B cell (primary cell): ENCODE results near the gene CACNG1. TPM values are rescaled to one million over a fixed set of nuclear protein-coding genes. Genes with fewer than 3 reads are reported as not detected.

Experiments used
- ATAC-seq: fragments of 200-7000 bp; cut with Tn5 transposase; one replicate; pipeline ENCODE4 v1.10.0; 2021; ENCODE audit warnings: low read depth, mild to moderate bottlenecking, moderate number of reproducible peaks, moderate library complexity
- CTCF ChIA-PET: fragments of 350-600 bp; sonication (Branson Sonifier 250); formaldehyde crosslinking; loops from one replicate; lab custom pipeline; 2021; ENCODE audit warnings: antibody characterized with exemption, inconsistent platforms; lab: Charles Lee
- POLR2A ChIA-PET: fragments of 350-600 bp; sonication (Branson Sonifier 250); formaldehyde crosslinking; loops from one replicate; lab custom pipeline; 2021; ENCODE audit warnings: antibody characterized with exemption; lab: Charles Lee
- DNase-seq: peaks from one replicate; pipeline ENCODE4 v3.0.0; 2013
- H2AFZ ChIP-seq: 2 replicates; pipeline ENCODE4 v1.6.1; 2012; ENCODE audit warnings: mild to moderate bottlenecking, low read depth, low read length; ENCODE audit not compliant: insufficient read depth, poor library complexity, severe bottlenecking
- H3K27ac ChIP-seq, 2 donors: 1 replicate in 1 of 2; 2 replicates in 1 of 2; pipeline ENCODE4 v1.5.1; 2012 to 2013; ENCODE audit warnings: low read length in 2 of 2, mild to moderate bottlenecking in 2 of 2, moderate library complexity in 1 of 2
- H3K27me3 ChIP-seq, 4 experiments: fragments of 200-600 bp in 1 of 4; sonication (generic) in 1 of 4; replicated peaks in 1 of 4; 1 replicate in 2 of 4; 2 replicates in 2 of 4; pipeline versions ENCODE4 v1.6.1 to v1.7.0; 2013 to 2016; ENCODE audit warnings: low read length in 3 of 4, mild to moderate bottlenecking in 2 of 4, mixed read lengths in 1 of 4, moderate library complexity in 1 of 4; ENCODE audit not compliant: insufficient read depth in 4 of 4, control insufficient read depth in 3 of 4; ENCODE audit errors: control extremely low read depth in 1 of 4
- H3K36me3 ChIP-seq, 2 experiments: replicated peaks in 1 of 2; 1 replicate in 1 of 2; 2 replicates in 1 of 2; pipeline versions ENCODE4 v1.6.1 to v1.7.1; 2013; ENCODE audit warnings: low read length in 1 of 2; ENCODE audit not compliant: insufficient read depth in 2 of 2, control insufficient read depth in 1 of 2; ENCODE audit errors: control extremely low read depth in 1 of 2, extremely low read depth in 1 of 2
- H3K4me1 ChIP-seq, 2 donors: fragments of 200-600 bp in 1 of 2; sonication (generic) in 1 of 2; 1 replicate in 1 of 2; 2 replicates in 1 of 2; pipeline versions ENCODE4 v1.5.1 to v1.6.1; 2013 to 2017; ENCODE audit warnings: low read length in 2 of 2; ENCODE audit not compliant: control insufficient read depth in 2 of 2, insufficient read depth in 2 of 2
- H3K4me2 ChIP-seq: replicated peaks from 2 replicates; pipeline ENCODE3; 2012; ENCODE audit warnings: mild to moderate bottlenecking, low read depth, low read length; ENCODE audit not compliant: poor library complexity, severe bottlenecking
- H3K4me3 ChIP-seq, 5 experiments: fragments of 200-600 bp in 1 of 5; sonication (generic) in 1 of 5; 1 replicate in 3 of 5; 2 replicates in 2 of 5; pipeline versions ENCODE4 v1.5.1 to v1.7.0; 2011 to 2016; ENCODE audit warnings: low read length in 4 of 5, mild to moderate bottlenecking in 4 of 5, low read depth in 2 of 5, control low read depth in 1 of 5, moderate library complexity in 1 of 5; ENCODE audit not compliant: insufficient read depth in 1 of 5; ENCODE audit errors: control extremely low read depth in 1 of 5, extremely low read depth in 1 of 5
- H3K79me2 ChIP-seq: fragments of 200-600 bp; sonication (generic); one replicate; pipeline ENCODE4 v1.6.0; 2016; ENCODE audit warnings: low read length; ENCODE audit not compliant: control insufficient read depth, insufficient read depth
- H3K9ac ChIP-seq: fragments of 200-600 bp; sonication (generic); 2 replicates; pipeline ENCODE4 v1.6.1; 2017; ENCODE audit warnings: mild to moderate bottlenecking, low read length, moderate library complexity
- H3K9me3 ChIP-seq, 3 donors: one replicate each; pipeline versions ENCODE4 v1.6.1 to v1.7.1; 2013; ENCODE audit warnings: low read length in 2 of 3; ENCODE audit not compliant: control insufficient read depth in 2 of 3, insufficient read depth in 1 of 3; ENCODE audit errors: control extremely low read depth in 1 of 3
- H4K20me1 ChIP-seq: 2 replicates; pipeline ENCODE4 v1.6.0; 2012; ENCODE audit warnings: mild to moderate bottlenecking, low read length; ENCODE audit not compliant: insufficient read depth, control insufficient read depth, poor library complexity, severe bottlenecking
- H3K27ac Mint-ChIP-seq: one replicate; pipeline ENCODE4 v1.8.0; 2021; ENCODE audit warnings: mixed read lengths
- H3K27me3 Mint-ChIP-seq: one replicate; pipeline ENCODE4 v1.8.0; 2021; ENCODE audit warnings: mixed read lengths
- H3K4me1 Mint-ChIP-seq: one replicate; pipeline ENCODE4 v1.8.0; 2021; ENCODE audit warnings: mixed read lengths
- H3K4me3 Mint-ChIP-seq: one replicate; pipeline ENCODE4 v1.8.0; 2021; ENCODE audit warnings: mixed read lengths
- H3K9me3 Mint-ChIP-seq: one replicate; pipeline ENCODE4 v1.8.0; 2022; ENCODE audit warnings: mixed read lengths; ENCODE audit not compliant: insufficient read depth
- CTCF ChIP-seq: fragments of 200-600 bp; IDR thresholded peaks from one replicate; pipeline ENCODE4 v1.8.0; 2022; ENCODE audit warnings: antibody characterized with exemption, mild to moderate bottlenecking
- EZH2 ChIP-seq: IDR thresholded peaks from 2 replicates; pipeline ENCODE4 v1.6.1; 2012; ENCODE audit warnings: borderline replicate concordance, low read depth, mild to moderate bottlenecking, moderate library complexity, low read length; ENCODE audit not compliant: insufficient read depth, poor library complexity, severe bottlenecking
- WGBS: methylation state at CpG from one replicate; pipeline ENCODE4 v1.1.5; 2013; ENCODE audit warnings: missing lambda C conversion rate; ENCODE audit not compliant: insufficient coverage; 5-methylcytosine and 5-hydroxymethylcytosine counted together
- intact Hi-C: fragments of 100-400 bp; cut with micrococcal nuclease; formaldehyde crosslinking; loops from one replicate; pipeline ENCODE4 v1.10.0; 2022
- polyA plus RNA-seq: library from polyadenylated mRNA; depleted of rRNA; stranded (reverse); fragments of >200 nt; gene quantifications from 2 replicates; pipeline ENCODE4 v1.2.3, GENCODE V29; 2012
- total RNA-seq, 2 donors: library from RNA; stranded (reverse); fragments of 120-200 nt in 1 of 2; gene quantifications; 1 replicate in 1 of 2; 2 replicates in 1 of 2; pipeline versions ENCODE4 v1.2.3 to v1.2.4, GENCODE V29; 2013 to 2022

The CACNG1 gene
- total and polyA plus RNA-seq, 2 donors (not counting 1 experiment from before 2014, with no cell fraction given), result not detected

- ATAC-seq, result no peak
- Histone ChIP-seq H3K79me2 (no peaks in the 10 kb centered on the region), H3K9ac (no peak overlapping the region), H3K4me1 (peaks cover 0 to 8% of the 10 kb centered on the region in 2 donors), H3K27me3 (no peaks in the 10 kb centered on the region), H3K4me3 (no peak overlapping the region), H4K20me1 (no peaks in the 10 kb centered on the region), H3K9me3 (peaks cover 0 to 18% (median 0%) of the 10 kb centered on the region in 3 donors), H3K27ac (no peak overlapping the region), H3K4me2 (no peak overlapping the region), H3K36me3 (no peaks in the 10 kb centered on the region), H2AFZ (no peak overlapping the region)
- DNase-seq, result no peak
- intact Hi-C loops, result no loop called here
- Mint-ChIP-seq H3K4me1 (peaks cover 6% of the 10 kb centered on the region), H3K27me3 (no peaks in the 10 kb centered on the region), H3K4me3 (no peak overlapping the region), H3K27ac (no peak overlapping the region), H3K9me3 (no peaks in the 10 kb centered on the region)
- TF ChIP-seq CTCF, result no peak
- ChIA-PET POLR2A (no interaction called here), CTCF (no interaction called here)
- 90% methylated on average over 5 of the region's 5 CpGs for WGBS
Observed at GRCh38 chr17:67054608-67055007, 10.3 kb downstream of the CACNG1 start.

GRCh38 chr17:67055041-67055443 is 10.7 kb downstream of the CACNG1 start:
- H3K9ac ChIP-seq, result no peak overlapping the region
- peaks cover 0 to 14% (median 0%) of the 10 kb centered on the region in 3 donors for H3K9me3 ChIP-seq
- H3K27me3 ChIP-seq, result no peaks in the 10 kb centered on the region
- H3K4me2 ChIP-seq, result no peak overlapping the region
- Mint-ChIP-seq H3K27ac (no peak overlapping the region), H3K9me3 (no peaks in the 10 kb centered on the region), H3K4me3 (no peak overlapping the region), H3K4me1 (peaks cover 6% of the 10 kb centered on the region), H3K27me3 (no peaks in the 10 kb centered on the region)
- no peak overlapping the region for H3K27ac ChIP-seq
- H3K36me3 ChIP-seq, result no peaks in the 10 kb centered on the region
- 96% methylated on average over 14 of the region's 19 CpGs for WGBS
- intact Hi-C loops, result no loop called here
- H2AFZ ChIP-seq, result no peak overlapping the region
- DNase-seq, result no peak
- H3K4me1 ChIP-seq, result peaks cover 0 to 8% of the 10 kb centered on the region in 2 donors
- TF ChIP-seq CTCF (no peak), EZH2 (no peak)
- CTCF ChIA-PET, result no interaction called here
- no peaks in the 10 kb centered on the region for H3K79me2 ChIP-seq
- POLR2A ChIA-PET, result no interaction called here
- no peak for ATAC-seq
- no peaks in the 10 kb centered on the region for H4K20me1 ChIP-seq
- H3K4me3 ChIP-seq, result no peak overlapping the region
